NCI-H2081 treated with DMSO at 0.1 percent for 48 hours (cell line): ENCODE results near the gene DRGX.

Source experiments
- DNase-seq: peaks from one replicate; lab custom pipeline; 2025; lab: John Stamatoyannopoulos, UW

Gene DRGX

DNA sequence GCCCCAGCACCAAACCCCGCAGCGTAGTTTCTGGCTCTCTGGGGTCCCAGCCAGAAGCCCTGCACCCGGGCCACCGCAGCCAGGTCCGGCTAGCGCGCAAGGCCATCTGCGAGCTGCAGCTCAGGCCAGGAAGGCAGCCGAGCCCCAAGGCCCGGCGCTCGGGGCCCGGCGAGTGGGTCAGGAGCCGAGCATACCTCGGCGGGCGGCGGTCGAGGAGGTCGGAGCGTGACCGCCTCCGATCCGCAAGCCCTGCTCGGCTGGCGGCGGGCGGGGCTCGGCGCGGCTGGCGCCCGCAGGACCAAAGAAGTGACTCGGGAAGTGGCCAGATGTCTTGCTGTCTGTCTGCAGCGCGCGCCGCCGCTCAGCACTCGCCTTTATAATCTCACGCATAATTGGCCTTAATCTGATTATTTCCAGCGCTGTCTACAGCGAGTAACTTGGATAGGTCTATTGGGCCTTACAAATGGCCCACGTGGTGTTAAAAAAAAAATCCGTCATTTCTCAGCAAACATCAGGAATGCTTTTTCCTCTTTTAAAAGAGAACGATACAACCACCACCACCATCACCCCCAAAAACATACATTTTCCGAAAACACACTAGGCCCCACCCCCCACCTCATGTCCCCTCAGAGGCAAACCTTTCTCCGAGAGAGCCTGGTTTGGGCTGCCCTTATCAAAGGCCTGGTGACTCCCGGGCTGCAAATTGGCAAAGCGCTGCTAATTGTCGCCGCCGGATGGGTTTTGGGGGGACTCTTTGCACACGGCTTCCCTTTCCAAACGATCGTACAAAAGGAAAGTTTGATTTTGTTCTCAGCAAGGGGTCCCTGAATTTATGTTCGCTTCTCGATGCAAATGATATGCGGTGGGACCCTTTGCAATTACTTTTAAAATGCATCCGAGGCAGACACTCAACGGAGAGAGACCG, at the start of gene DRGX:
Gene DRGX, minus strand, starts transcription at position 349 of the 925 bp plus-strand sequence. CDS start 649 bp downstream, outside the sequence.
- DNase-seq, result no peak

GRCh38 chr10:49444349-49444748, 48.5 kb upstream of the DRGX start:
- DNase-seq, result no peak

GRCh38 chr10:49442863-49443262, 47.0 kb upstream of the DRGX start:
- DNase-seq, result no peak

GRCh38 chr10:49441488-49442476, 45.9 kb upstream of the DRGX start:
- no peak for DNase-seq

GRCh38 chr10:49435225-49435624, 39.3 kb upstream of the DRGX start:
- no peak for DNase-seq

DNA sequence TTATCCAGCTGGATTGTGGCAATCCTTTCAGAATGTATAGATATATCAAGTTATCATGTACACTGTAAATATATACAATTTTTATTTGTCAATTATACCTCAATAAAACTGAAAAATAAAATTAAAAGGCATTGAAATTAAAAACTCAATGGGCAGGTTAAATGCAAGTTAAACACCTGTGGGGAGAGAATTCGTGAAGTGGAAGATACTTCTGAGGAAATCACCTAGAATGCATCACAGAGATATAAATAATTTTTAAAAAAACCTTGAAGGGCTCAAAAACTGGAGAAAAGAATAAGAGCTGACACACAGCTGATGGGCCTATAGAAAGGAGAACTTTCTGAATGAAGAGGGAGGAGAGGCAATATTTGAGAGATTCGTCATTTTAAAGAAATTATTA, 37.2 kb upstream of the DRGX start:
- DNase-seq, result no peak

GRCh38 chr10:49431426-49431825, 35.5 kb upstream of the DRGX start:
- DNase-seq, result no peak

- DNase-seq, result no peak
Observed at GRCh38 chr10:49429458-49429857, 33.6 kb upstream of the DRGX start.

- DNase-seq, result no peak
Observed at GRCh38 chr10:49426490-49427360, 30.8 kb upstream of the DRGX start.

- DNase-seq, result no peak
Observed at GRCh38 chr10:49419005-49419404, 23.1 kb upstream of the DRGX start.

GRCh38 chr10:49418328-49418727, 22.4 kb upstream of the DRGX start:
- DNase-seq, result no peak

DNA sequence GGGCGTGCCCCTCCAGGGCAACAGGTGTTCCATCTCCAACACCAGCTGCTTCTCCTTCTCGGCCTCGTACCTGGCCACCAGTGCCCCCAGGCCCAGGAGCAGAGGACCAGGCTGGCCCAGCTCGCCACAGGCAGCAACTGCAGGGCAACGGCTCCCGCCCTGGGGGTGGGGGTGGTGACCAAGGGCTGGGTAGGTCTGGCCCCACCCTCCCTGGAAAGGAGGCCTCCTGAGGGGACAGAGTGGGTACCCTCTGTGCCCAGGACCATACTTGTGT, 22.1 kb upstream of the DRGX start:
- no peak for DNase-seq

DNA sequence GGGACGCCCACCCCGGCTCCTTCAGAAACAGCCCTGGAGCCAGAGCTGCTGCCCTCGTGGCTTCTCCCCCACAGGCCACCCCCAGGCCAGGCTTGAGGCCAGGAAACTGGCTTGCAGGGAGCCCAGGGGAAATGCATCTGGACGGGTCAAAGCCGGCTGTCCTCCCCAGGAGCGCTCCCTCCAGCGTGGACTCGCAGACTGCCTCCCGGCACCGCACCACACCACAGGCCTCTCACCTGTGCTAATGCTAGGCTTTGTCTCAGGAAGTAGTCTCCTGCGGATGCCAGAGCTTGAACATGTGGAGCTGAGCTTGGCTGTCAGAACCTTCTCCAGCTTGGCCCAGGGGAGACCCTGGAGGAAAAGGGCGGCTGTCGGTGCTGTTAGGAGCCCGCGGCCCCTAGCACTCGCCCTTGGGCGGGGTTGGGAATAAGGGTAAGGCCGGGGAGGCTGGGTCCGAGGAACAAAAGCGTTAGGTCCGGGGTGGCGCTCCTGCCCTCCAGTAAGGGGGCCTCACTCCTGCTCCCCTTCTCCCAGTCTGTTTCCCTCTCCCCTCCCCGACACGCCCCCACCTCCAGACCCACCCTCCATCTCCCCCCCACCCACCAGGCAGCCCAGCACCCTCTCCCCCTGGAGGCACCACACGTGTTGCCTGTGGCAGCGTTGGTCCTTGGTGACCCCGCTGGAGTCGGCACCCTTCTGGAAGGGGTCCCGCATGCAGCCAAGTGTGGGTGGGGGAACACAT, 21.6 kb upstream of the DRGX start:
- DNase-seq, result no peak

GRCh38 chr10:49415846-49416245, 20.0 kb upstream of the DRGX start:
- no peak for DNase-seq

GRCh38 chr10:49415109-49415508, 19.2 kb upstream of the DRGX start:
- DNase-seq, result no peak

- no peak for DNase-seq
Observed at GRCh38 chr10:49414496-49414895, 18.6 kb upstream of the DRGX start.

DNA sequence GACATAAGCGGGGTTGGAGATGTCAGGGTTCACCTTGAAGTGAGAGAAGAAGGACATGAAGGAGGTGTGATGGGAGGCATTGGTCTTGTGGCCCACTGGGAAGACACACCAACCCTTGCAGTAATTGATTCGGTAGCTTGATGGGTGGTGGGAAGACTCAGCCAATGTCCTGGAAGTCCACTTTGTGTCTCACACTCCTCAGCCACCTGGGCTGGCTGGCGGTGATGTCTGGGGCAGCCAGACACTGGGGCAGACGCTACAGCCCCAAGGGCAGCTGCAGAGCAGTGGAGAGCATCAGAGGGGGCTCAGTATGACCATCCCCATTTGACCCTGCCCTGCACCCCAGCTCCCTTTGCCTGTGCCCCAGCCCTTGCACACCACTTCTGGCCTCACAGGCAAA, 16.7 kb upstream of the DRGX start:
- DNase-seq, result no peak

DNA sequence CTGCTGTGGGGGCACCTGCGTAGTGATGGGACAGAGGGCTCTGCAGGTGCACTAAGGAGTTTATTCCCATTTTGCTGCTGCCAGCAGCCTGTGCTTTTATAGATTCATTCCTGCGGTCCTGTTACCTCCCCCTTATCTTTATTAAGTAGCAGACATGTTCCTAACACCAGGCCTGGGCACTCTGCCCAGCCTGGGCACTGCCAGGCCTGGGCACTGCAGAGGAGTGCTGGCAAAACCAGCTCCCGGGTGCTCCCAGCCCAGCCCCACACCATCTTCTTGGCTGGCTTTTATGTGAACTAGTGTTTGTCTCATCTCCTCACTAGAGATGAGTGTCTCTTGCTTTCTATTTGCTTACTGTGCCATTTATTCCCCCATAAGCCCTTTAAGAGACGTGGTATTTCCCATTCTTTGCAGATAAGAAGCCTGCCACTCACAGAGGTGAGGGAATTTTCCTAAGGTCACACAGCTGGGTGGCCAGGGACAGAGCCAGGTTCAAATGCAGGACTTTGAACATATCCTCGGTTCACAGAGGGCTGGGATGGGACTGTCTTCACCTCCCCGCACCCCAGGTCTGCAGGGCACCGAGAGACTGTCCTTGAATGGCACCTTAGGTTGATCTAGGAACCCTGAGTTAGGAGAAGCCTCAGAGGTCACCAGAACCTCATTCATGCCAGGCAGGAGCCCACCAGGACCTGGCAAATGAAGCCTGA, 14.6 kb upstream of the DRGX start:
- DNase-seq, result no peak

GRCh38 chr10:49409755-49410154, 13.9 kb upstream of the DRGX start:
- no peak for DNase-seq

- DNase-seq, result no peak
Observed at GRCh38 chr10:49408519-49409306, 12.8 kb upstream of the DRGX start.
